ENCODE measurements around the gene PRKCI.

- TF ChIP-seq POLR2A (conservative IDR thresholded peaks at IDR 0.05) (no peak), RFX5 (IDR thresholded peaks at IDR 0.05; ENCODE audit: low read depth, low read length) (no peak), MEIS2 (IDR thresholded peaks at IDR 0.05; ENCODE audit: partially characterized antibody) (no peak), ZNF274 (IDR thresholded peaks at IDR 0.05; ENCODE audit: borderline replicate concordance, low read depth, low read length) (no peak), ZNF253 (CRISPR knock-in tag; conservative IDR thresholded peaks at IDR 0.05) (no peak), CXXC5 (CRISPR knock-in tag; IDR thresholded peaks at IDR 0.05) (no peak), POLR2AphosphoS5 (IDR thresholded peaks at IDR 0.05; ENCODE audit: control insufficient read depth, insufficient read depth, low read depth, low read length) (no peak)
Measured at GRCh38 chr3:170306015-170306414, 83.8 kb downstream of the PRKCI start.

All from K562 (cell line).